ENCODE data around the gene WDR70.

DNA sequence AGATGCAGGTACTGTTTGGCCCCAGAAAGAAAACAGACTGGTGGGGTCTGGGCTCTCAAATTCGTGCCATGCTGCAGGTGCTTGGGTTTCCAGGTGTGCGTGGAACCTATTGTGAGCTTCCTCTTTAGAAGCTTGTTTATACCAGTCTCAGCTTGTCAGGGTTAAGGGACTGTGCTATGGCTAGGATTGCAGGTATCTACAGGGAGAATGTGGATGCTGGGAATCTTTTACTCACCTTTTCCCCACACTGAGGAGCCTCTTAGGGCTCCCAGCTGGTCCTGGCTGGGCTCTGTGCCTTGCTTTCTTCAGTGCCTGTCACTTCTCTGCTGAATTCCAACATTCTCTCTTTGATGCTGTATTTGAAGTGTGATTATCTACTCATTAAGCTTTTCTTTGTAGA, 111.8 kb downstream of the WDR70 start:
- TF ChIP-seq SIN3A (conservative IDR thresholded peaks at IDR 0.05 in 1 of 2, IDR thresholded peaks at IDR 0.05 in 1 of 2; ENCODE audit: low read depth in 1 of 2, low read length in 2 of 2) (no peak), FOSL1 (IDR thresholded peaks at IDR 0.05; ENCODE audit: insufficient read depth, low read depth, low read length) (no peak), POLR2A (IDR thresholded peaks at IDR 0.05; ENCODE audit: control extremely low read depth in 1 of 2, low read depth in 2 of 2, low read length in 2 of 2) (no peak), NRF1 (IDR thresholded peaks at IDR 0.05; ENCODE audit: low read depth, low read length) (no peak), GABPA (IDR thresholded peaks at IDR 0.05; ENCODE audit: borderline replicate concordance, insufficient read depth, low read length) (no peak), TAF7 (optimal IDR thresholded peaks at IDR 0.05; ENCODE audit: borderline replicate concordance, low read depth, low read length) (no peak), BACH1 (IDR thresholded peaks at IDR 0.05; ENCODE audit: low read length) (no peak), RAD21 (IDR thresholded peaks at IDR 0.05 in 1 of 2, conservative IDR thresholded peaks at IDR 0.05 in 1 of 2; ENCODE audit: low read depth in 2 of 2, low read length in 2 of 2) (no peak), YY1 (IDR thresholded peaks at IDR 0.05; ENCODE audit: low read depth, low read length) (no peak), RFX5 (IDR thresholded peaks at IDR 0.05; ENCODE audit: borderline replicate concordance, low read depth, low read length) (no peak), ZNF274 (IDR thresholded peaks at IDR 0.05; ENCODE audit: borderline replicate concordance, extremely low read depth, low read length) (no peak)
- TF ChIP-seq, protein P1, sequence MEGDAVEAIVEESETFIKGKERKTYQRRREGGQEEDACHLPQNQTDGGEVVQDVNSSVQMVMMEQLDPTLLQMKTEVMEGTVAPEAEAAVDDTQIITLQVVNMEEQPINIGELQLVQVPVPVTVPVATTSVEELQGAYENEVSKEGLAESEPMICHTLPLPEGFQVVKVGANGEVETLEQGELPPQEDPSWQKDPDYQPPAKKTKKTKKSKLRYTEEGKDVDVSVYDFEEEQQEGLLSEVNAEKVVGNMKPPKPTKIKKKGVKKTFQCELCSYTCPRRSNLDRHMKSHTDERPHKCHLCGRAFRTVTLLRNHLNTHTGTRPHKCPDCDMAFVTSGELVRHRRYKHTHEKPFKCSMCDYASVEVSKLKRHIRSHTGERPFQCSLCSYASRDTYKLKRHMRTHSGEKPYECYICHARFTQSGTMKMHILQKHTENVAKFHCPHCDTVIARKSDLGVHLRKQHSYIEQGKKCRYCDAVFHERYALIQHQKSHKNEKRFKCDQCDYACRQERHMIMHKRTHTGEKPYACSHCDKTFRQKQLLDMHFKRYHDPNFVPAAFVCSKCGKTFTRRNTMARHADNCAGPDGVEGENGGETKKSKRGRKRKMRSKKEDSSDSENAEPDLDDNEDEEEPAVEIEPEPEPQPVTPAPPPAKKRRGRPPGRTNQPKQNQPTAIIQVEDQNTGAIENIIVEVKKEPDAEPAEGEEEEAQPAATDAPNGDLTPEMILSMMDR (IDR thresholded peaks at IDR 0.05; ENCODE audit: control extremely low read depth in 1 of 3, insufficient read depth in 1 of 3, low read depth in 1 of 3, low read length in 3 of 3) = no peak
